CD14-positive monocyte (primary cell): ENCODE data around the gene CRTC1. TPM values are rescaled to one million over a fixed set of nuclear protein-coding genes. Genes with fewer than 3 reads are reported as not detected.

Experiments used
- DNase-seq, 3 donors: peaks; one replicate each; pipeline ENCODE4 v3.0.0-alpha.2; 2011 to 2022
- H2AFZ ChIP-seq: 2 replicates; pipeline ENCODE4 v1.6.0; 2012; ENCODE audit warnings: mild to moderate bottlenecking, low read depth, low read length, inconsistent platforms; ENCODE audit not compliant: insufficient read depth, poor library complexity, severe bottlenecking
- H3K27ac ChIP-seq, 2 donors: 1 replicate in 1 of 2; 2 replicates in 1 of 2; pipeline ENCODE4 v1.5.1; 2012 to 2013; ENCODE audit warnings: low read length in 2 of 2, control low read depth in 1 of 2, inconsistent platforms in 1 of 2, low read depth in 1 of 2, mild to moderate bottlenecking in 1 of 2
- H3K27me3 ChIP-seq, 2 donors: one replicate each; pipeline versions ENCODE4 v1.6.0 to v1.6.1; 2011 to 2013; ENCODE audit warnings: low read length in 2 of 2; ENCODE audit not compliant: control insufficient read depth in 2 of 2, insufficient read depth in 2 of 2
- H3K36me3 ChIP-seq, 2 donors: replicated peaks in 1 of 2; 1 replicate in 1 of 2; 2 replicates in 1 of 2; pipeline versions ENCODE4 v1.5.1 to v1.6.1; 2012 to 2013; ENCODE audit warnings: low read length in 2 of 2, control low read depth in 1 of 2, inconsistent platforms in 1 of 2, mild to moderate bottlenecking in 1 of 2; ENCODE audit not compliant: insufficient read depth in 2 of 2, control insufficient read depth in 1 of 2
- H3K4me1 ChIP-seq, 2 donors: 1 replicate in 1 of 2; 2 replicates in 1 of 2; pipeline versions ENCODE4 v1.5.1 to v1.6.1; 2012 to 2013; ENCODE audit warnings: low read length in 2 of 2, control low read depth in 1 of 2, inconsistent platforms in 1 of 2, mild to moderate bottlenecking in 1 of 2, moderate library complexity in 1 of 2; ENCODE audit not compliant: insufficient read depth in 2 of 2, control insufficient read depth in 1 of 2
- H3K4me2 ChIP-seq: replicated peaks from 2 replicates; pipeline ENCODE3; 2012; ENCODE audit warnings: low read length, moderate library complexity, mild to moderate bottlenecking; ENCODE audit not compliant: poor library complexity, severe bottlenecking; ENCODE audit errors: extremely low read depth
- H3K4me3 ChIP-seq, 3 experiments: fragments of 200-600 bp in 1 of 3; sonication (generic) in 1 of 3; replicated peaks in 1 of 3; 1 replicate in 2 of 3; 2 replicates in 1 of 3; pipeline ENCODE4 v1.5.1; 2011 to 2013; ENCODE audit warnings: low read length in 3 of 3, mild to moderate bottlenecking in 3 of 3, control low read depth in 2 of 3, low read depth in 2 of 3, inconsistent platforms in 1 of 3, moderate library complexity in 1 of 3
- H3K79me2 ChIP-seq: 2 replicates; pipeline ENCODE4 v1.6.0; 2012; ENCODE audit warnings: mild to moderate bottlenecking, control low read depth, inconsistent platforms, low read length, moderate library complexity; ENCODE audit not compliant: insufficient read depth
- H3K9ac ChIP-seq: 2 replicates; pipeline ENCODE4 v1.6.0; 2017; ENCODE audit warnings: low read length, mild to moderate bottlenecking; ENCODE audit not compliant: insufficient read depth, poor library complexity, severe bottlenecking
- H3K9me3 ChIP-seq, 2 donors: replicated peaks in 1 of 2; 1 replicate in 1 of 2; 2 replicates in 1 of 2; pipeline versions ENCODE4 v1.5.1 to v1.6.1; 2012 to 2013; ENCODE audit warnings: low read length in 2 of 2, control low read depth in 1 of 2; ENCODE audit not compliant: control insufficient read depth in 1 of 2, insufficient read depth in 1 of 2
- H4K20me1 ChIP-seq: 2 replicates; pipeline ENCODE4 v1.6.0; 2012; ENCODE audit warnings: mild to moderate bottlenecking, low read length, control low read depth, moderate library complexity; ENCODE audit not compliant: insufficient read depth
- H3K27ac Mint-ChIP-seq, 7 donors: one replicate each; pipeline ENCODE4 v1.8.0; 2020; ENCODE audit warnings: mild to moderate bottlenecking in 7 of 7, mixed read lengths in 7 of 7, moderate library complexity in 6 of 7, inconsistent platforms in 2 of 7
- H3K27me3 Mint-ChIP-seq, 3 donors: one replicate each; pipeline ENCODE4 v1.8.0; 2021 to 2022; ENCODE audit warnings: low read depth in 3 of 3, mild to moderate bottlenecking in 3 of 3, mixed read lengths in 3 of 3, moderate library complexity in 3 of 3, inconsistent platforms in 1 of 3
- H3K36me3 Mint-ChIP-seq, 2 donors: one replicate each; pipeline ENCODE4 v1.8.0; 2020; ENCODE audit warnings: mixed read lengths in 2 of 2, inconsistent platforms in 1 of 2, mild to moderate bottlenecking in 1 of 2
- H3K4me1 Mint-ChIP-seq: one replicate; pipeline ENCODE4 v1.8.0; 2020; ENCODE audit warnings: mild to moderate bottlenecking, mixed read lengths
- H3K4me3 Mint-ChIP-seq, 2 donors: one replicate each; pipeline ENCODE4 v1.8.0; 2020; ENCODE audit warnings: mild to moderate bottlenecking in 2 of 2, mixed read lengths in 2 of 2, moderate library complexity in 1 of 2
- H3K9me3 Mint-ChIP-seq, 7 donors: one replicate each; pipeline ENCODE4 v1.8.0; 2020 to 2022; ENCODE audit warnings: mixed read lengths in 7 of 7, mild to moderate bottlenecking in 6 of 7, moderate library complexity in 6 of 7, inconsistent platforms in 2 of 7
- WGBS: methylation state at CpG from one replicate; pipeline ENCODE4 v1.1.5; 2013; ENCODE audit warnings: missing lambda C conversion rate; ENCODE audit not compliant: insufficient coverage; 5-methylcytosine and 5-hydroxymethylcytosine counted together
- intact Hi-C, 2 donors: fragments of 100-400 bp; cut with micrococcal nuclease; formaldehyde crosslinking; loops; one replicate each; pipeline versions ENCODE4 v1.15.0 to v1.15.1; 2023
- polyA plus RNA-seq, 3 donors: library from polyadenylated mRNA; depleted of rRNA in 1 of 3; unstranded in 2 of 3; stranded (reverse) in 1 of 3; fragments of 300-500 nt in 2 of 3; fragments of >200 nt in 1 of 3; fragmentation: Illumina TruSeq in 2 of 3; gene quantifications; 1 replicate in 2 of 3; 2 replicates in 1 of 3; pipeline ENCODE4 v1.2.3, GENCODE V29; 2012 to 2021
- TF ChIP-seq, protein P1 (sequence below): fragments of 200-600 bp; IDR thresholded peaks from one replicate; pipeline ENCODE4 v1.8.0; 2022; ENCODE audit warnings: antibody characterized with exemption, mild to moderate bottlenecking

Gene CRTC1
- polyA plus RNA-seq, 3 donors = 0.28 to 9.2 (median 0.55) TPM

GRCh38 chr19:18773682-18774081 is 90.2 kb downstream of the CRTC1 start:
- no peak overlapping the region for H3K27ac ChIP-seq
- no peaks in the 10 kb centered on the region for H3K4me1 ChIP-seq
- Mint-ChIP-seq H3K27ac (no peak overlapping the region), H3K9me3 (peaks cover 0 to 3% (median 0%) of the 10 kb centered on the region in 7 donors), H3K4me1 (no peaks in the 10 kb centered on the region), H3K4me3 (no peak overlapping the region), H3K36me3 (peaks cover 0 to 15% of the 10 kb centered on the region in 2 donors), H3K27me3 (peaks cover 6 to 15% (median 15%) of the 10 kb centered on the region in 3 donors)
- no peak overlapping the region for H3K9ac ChIP-seq
- H2AFZ ChIP-seq = no peak overlapping the region
- no peaks in the 10 kb centered on the region for H3K79me2 ChIP-seq
- H3K4me3 ChIP-seq = no peak overlapping the region
- WGBS = 95% methylated on average over 9 of the region's 9 CpGs
- intact Hi-C loops = no loop called here
- TF ChIP-seq, protein P1, sequence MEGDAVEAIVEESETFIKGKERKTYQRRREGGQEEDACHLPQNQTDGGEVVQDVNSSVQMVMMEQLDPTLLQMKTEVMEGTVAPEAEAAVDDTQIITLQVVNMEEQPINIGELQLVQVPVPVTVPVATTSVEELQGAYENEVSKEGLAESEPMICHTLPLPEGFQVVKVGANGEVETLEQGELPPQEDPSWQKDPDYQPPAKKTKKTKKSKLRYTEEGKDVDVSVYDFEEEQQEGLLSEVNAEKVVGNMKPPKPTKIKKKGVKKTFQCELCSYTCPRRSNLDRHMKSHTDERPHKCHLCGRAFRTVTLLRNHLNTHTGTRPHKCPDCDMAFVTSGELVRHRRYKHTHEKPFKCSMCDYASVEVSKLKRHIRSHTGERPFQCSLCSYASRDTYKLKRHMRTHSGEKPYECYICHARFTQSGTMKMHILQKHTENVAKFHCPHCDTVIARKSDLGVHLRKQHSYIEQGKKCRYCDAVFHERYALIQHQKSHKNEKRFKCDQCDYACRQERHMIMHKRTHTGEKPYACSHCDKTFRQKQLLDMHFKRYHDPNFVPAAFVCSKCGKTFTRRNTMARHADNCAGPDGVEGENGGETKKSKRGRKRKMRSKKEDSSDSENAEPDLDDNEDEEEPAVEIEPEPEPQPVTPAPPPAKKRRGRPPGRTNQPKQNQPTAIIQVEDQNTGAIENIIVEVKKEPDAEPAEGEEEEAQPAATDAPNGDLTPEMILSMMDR = no peak
- H3K9me3 ChIP-seq = no peaks in the 10 kb centered on the region
- no peak overlapping the region for H3K4me2 ChIP-seq
- H3K36me3 ChIP-seq = peaks cover 6 to 8% of the 10 kb centered on the region in 2 donors
- H4K20me1 ChIP-seq = peaks cover 5% of the 10 kb centered on the region
- no peaks in the 10 kb centered on the region for H3K27me3 ChIP-seq
- DNase-seq = no peak

DNA sequence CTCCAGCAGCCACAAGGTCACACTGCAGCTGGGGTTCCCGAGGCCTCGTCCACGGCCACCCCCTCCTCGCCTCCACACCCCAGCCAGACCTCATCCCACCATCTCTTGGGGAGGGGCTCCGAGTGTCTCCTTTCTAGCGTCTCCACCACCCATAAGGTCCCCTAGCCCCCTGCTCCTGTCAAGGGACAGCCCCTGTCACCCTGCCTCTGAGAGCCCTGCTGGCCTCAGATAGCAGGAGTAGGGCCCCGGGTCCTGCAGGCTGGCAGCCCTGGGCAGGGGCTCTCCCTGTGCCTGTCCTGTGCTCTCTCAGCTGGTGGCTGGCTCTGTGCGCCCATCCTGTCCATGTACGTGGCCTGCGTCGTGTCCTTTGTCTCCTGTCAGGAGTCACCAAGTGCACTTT is 90.6 kb downstream of the CRTC1 start:
- Mint-ChIP-seq H3K4me3 (no peak overlapping the region), H3K4me1 (no peaks in the 10 kb centered on the region), H3K27ac (peak overlapping the region in 1 of 7 donors; percentile 3), H3K9me3 (peaks cover 0 to 3% (median 0%) of the 10 kb centered on the region in 7 donors), H3K36me3 (peaks cover 0 to 12% of the 10 kb centered on the region in 2 donors), H3K27me3 (peaks cover 9 to 16% (median 15%) of the 10 kb centered on the region in 3 donors)
- TF ChIP-seq, protein P1 = no peak
- Histone ChIP-seq H3K9me3 (no peaks in the 10 kb centered on the region), H3K9ac (no peak overlapping the region), H4K20me1 (peaks cover 5% of the 10 kb centered on the region), H3K4me2 (no peak overlapping the region), H3K27me3 (no peaks in the 10 kb centered on the region), H3K4me1 (no peaks in the 10 kb centered on the region), H2AFZ (no peak overlapping the region), H3K4me3 (no peak overlapping the region), H3K27ac (no peak overlapping the region), H3K79me2 (no peaks in the 10 kb centered on the region), H3K36me3 (peaks cover 2 to 3% of the 10 kb centered on the region in 2 donors)
- intact Hi-C loops = no loop called here
- 93% methylated on average over 11 of the region's 11 CpGs for WGBS
- no peak for DNase-seq
